KMS-11 (cell line): Measurements from ENCODE around the gene HOXA9.

Experiments
- H2AFZ ChIP-seq: fragments of 200-600 bp; sonication (generic); 2 replicates; pipeline ENCODE4 v1.6.1; 2016; ENCODE audit warnings: antibody characterized with exemption, mixed run types, low read depth
- H3K27ac ChIP-seq: fragments of 200-600 bp; sonication (generic); 2 replicates; pipeline ENCODE4 v1.6.1; 2016; ENCODE audit warnings: mild to moderate bottlenecking, mixed run types
- H3K27me3 ChIP-seq: fragments of 200-600 bp; sonication (generic); 2 replicates; pipeline ENCODE4 v1.6.1; 2017; ENCODE audit warnings: mild to moderate bottlenecking, low read depth, mixed run types, moderate library complexity; ENCODE audit not compliant: insufficient read depth
- H3K36me3 ChIP-seq: fragments of 200-600 bp; sonication (generic); 2 replicates; pipeline ENCODE4 v1.6.1; 2017; ENCODE audit warnings: mild to moderate bottlenecking, mixed run types; ENCODE audit not compliant: insufficient read depth
- H3K4me1 ChIP-seq: fragments of 200-600 bp; sonication (generic); 2 replicates; pipeline ENCODE4 v1.6.1; 2016; ENCODE audit warnings: mild to moderate bottlenecking, low read depth, mixed run types; ENCODE audit not compliant: poor library complexity, severe bottlenecking
- H3K4me2 ChIP-seq: fragments of 200-600 bp; sonication (generic); 2 replicates; pipeline ENCODE4 v1.7.0; 2016; ENCODE audit warnings: mild to moderate bottlenecking, mixed run types
- H3K4me3 ChIP-seq: fragments of 200-600 bp; sonication (generic); IDR thresholded peaks from 2 replicates; pipeline ENCODE4 v1.6.1; 2017; ENCODE audit warnings: low read depth, low read length, mixed read lengths; ENCODE audit not compliant: insufficient read depth
- H3K79me2 ChIP-seq: fragments of 200-600 bp; sonication (generic); 2 replicates; pipeline ENCODE4 v1.6.1; 2016; ENCODE audit warnings: low read depth, mixed run types; ENCODE audit not compliant: insufficient read depth
- H3K9ac ChIP-seq: fragments of 200-600 bp; sonication (generic); 2 replicates; pipeline ENCODE4 v1.6.1; 2016; ENCODE audit warnings: mild to moderate bottlenecking, mixed run types
- H4K20me1 ChIP-seq: fragments of 200-600 bp; sonication (generic); 2 replicates; pipeline ENCODE4 v1.6.1; 2016; ENCODE audit warnings: mild to moderate bottlenecking, mixed run types; ENCODE audit not compliant: insufficient read depth
- CTCF ChIP-seq: fragments of 200-600 bp; sonication (generic); conservative IDR thresholded peaks from 2 replicates; pipeline ENCODE4 v1.6.1; 2017; ENCODE audit warnings: low read depth, mild to moderate bottlenecking, antibody characterized with exemption, low read length, moderate library complexity, mixed read lengths

Gene HOXA9

DNA sequence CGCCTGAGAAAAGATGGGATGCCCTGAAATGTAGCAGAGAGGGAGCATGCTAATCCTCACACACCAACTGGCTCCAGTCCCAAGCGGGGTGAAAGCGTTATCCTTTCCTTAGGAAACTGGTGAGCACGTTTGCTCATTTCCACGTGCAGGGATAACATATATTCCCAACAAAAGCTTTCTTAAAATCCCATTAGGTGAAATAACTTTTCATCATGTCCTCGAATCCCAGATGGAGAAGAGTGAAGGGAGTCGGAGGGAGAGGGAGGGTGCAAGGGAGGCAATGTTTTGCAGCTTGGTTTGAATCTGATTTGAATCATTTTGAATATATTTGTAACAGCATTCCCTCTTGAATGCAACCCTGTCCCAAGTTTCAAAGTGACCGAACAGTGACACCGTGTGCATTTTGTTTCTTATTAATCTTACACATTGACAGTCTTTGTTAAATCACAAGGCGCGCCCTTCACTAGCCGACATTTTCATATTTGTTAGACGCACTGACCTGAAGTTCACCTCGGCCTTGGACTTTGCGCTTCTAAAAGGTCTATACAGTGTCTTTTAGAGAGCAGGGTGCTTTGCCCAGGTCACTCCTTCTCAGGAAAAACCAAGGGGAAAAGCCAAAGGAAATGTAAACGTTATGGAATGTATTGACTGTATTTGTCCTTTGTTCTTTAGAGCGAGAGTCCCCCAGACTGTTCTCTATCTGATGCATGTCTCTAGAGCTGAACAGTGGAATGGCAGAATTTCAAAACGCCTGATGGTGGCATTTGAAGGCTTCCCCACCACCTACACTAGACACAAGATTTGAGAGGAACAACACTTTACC lies 31.7 kb downstream of the HOXA9 start:
- Histone ChIP-seq H3K27ac (no peak overlapping the region), H3K36me3 (no peaks in the 10 kb centered on the region), H3K4me2 (peak overlapping the region; percentile 52; the same call in 1 of the 2 replicates), H2AFZ (no peak overlapping the region), H3K79me2 (no peaks in the 10 kb centered on the region; the same call in 1 of the 2 replicates), H3K4me1 (peaks cover 36% of the 10 kb centered on the region), H3K9ac (no peak overlapping the region), H4K20me1 (no peaks in the 10 kb centered on the region), H3K27me3 (no peaks in the 10 kb centered on the region), H3K4me3 (no peak overlapping the region)
- no peak for TF ChIP-seq CTCF

- TF ChIP-seq CTCF: no peak
- Histone ChIP-seq H3K4me3 (no peak overlapping the region), H3K4me2 (no peak overlapping the region), H3K79me2 (no peaks in the 10 kb centered on the region; the same call in 1 of the 2 replicates), H3K4me1 (peaks cover 41% of the 10 kb centered on the region), H3K9ac (no peak overlapping the region), H4K20me1 (no peaks in the 10 kb centered on the region), H3K27ac (no peak overlapping the region), H2AFZ (no peak overlapping the region), H3K27me3 (no peaks in the 10 kb centered on the region), H3K36me3 (no peaks in the 10 kb centered on the region)
Measured at GRCh38 chr7:27132978-27133377, 32.4 kb downstream of the HOXA9 start.

DNA sequence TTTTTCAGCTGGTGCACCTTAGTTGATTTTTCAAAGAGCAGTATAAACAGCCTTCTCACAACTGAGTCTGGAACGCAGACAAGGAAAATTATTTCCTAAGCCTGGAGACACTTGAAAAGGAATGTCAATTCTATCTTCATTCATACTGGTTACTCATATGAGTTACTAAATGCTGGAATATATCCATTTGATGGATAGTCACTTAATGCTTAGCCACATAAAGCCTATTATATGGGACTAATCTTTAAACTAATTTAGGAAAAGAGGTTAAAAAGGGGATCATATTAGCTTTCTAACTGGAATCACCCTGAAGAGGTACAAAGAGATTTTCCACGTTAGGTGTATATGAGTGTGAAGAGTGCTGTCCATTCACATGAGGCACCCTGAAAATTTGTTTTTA lies 33.1 kb downstream of the HOXA9 start:
- no peak for TF ChIP-seq CTCF
- Histone ChIP-seq H4K20me1 (no peaks in the 10 kb centered on the region), H3K4me1 (peaks cover 45% of the 10 kb centered on the region), H3K79me2 (no peaks in the 10 kb centered on the region; the same call in 1 of the 2 replicates), H3K36me3 (no peaks in the 10 kb centered on the region), H3K4me3 (no peak overlapping the region), H2AFZ (no peak overlapping the region), H3K27ac (no peak overlapping the region), H3K9ac (no peak overlapping the region), H3K4me2 (no peak overlapping the region), H3K27me3 (no peaks in the 10 kb centered on the region)

DNA sequence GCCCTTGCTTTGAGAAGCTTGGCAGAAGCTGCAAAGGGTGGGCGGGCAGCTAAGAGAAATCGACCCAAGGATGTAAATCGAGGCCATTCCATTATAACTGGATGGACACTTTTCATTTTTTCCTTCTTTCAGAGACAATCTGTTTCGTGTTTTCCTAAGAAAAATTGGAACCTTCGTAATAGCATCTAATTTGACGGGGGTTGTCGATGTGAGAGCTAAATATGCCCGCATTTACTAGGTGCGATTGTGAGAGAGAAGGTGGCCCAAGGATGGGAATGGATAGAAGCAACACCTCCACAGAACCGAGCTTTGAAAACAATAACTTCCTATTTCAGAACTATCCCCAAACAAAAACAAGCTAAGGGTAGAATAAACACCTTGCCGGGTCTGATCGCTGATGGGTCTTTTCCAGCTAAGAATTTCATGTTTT lies 33.9 kb downstream of the HOXA9 start:
- Histone ChIP-seq H3K9ac (peak overlapping the region; percentile 94), H2AFZ (peak overlapping the region; percentile 79), H3K27me3 (no peaks in the 10 kb centered on the region), H3K36me3 (no peaks in the 10 kb centered on the region), H3K27ac (peak overlapping the region; percentile 94), H3K79me2 (no peaks in the 10 kb centered on the region; the same call in 1 of the 2 replicates), H3K4me3 (peak overlapping the region; percentile 58), H4K20me1 (no peaks in the 10 kb centered on the region), H3K4me1 (peaks cover 45% of the 10 kb centered on the region), H3K4me2 (peak overlapping the region; percentile 44)
- TF ChIP-seq CTCF: no peak
